Natural killer cell (primary cell): ENCODE results near the gene NUS1. TPM values are rescaled to one million over a fixed set of nuclear protein-coding genes. Genes with fewer than 3 reads are reported as not detected.
"Not testable (repeated sequence)": the region's sequence is repeated elsewhere in the genome, so short reads cannot be mapped to it uniquely, and the experiment has no call there.

Source experiments
- ATAC-seq, 3 donors: fragments of 150-1000 bp in 2 of 3; fragments of 200-7000 bp in 1 of 3; cut with Tn5 transposase; 1 replicate in 1 of 3; 2 replicates in 2 of 3; pipeline ENCODE4 v1.10.0; 2021; ENCODE audit warnings: mild to moderate bottlenecking in 2 of 3, moderate library complexity in 2 of 3
- DNase-seq, 2 donors: peaks; one replicate each; pipeline versions ENCODE4 v3.0.0 to v3.0.0-alpha.2; 2013 to 2021; ENCODE audit warnings: mixed read lengths in 1 of 2
- H3K27ac ChIP-seq: one replicate; pipeline ENCODE4 v1.5.1; 2013; ENCODE audit warnings: mild to moderate bottlenecking, low read length
- H3K27me3 ChIP-seq: one replicate; pipeline ENCODE4 v1.6.1; 2013; ENCODE audit warnings: low read length; ENCODE audit not compliant: control insufficient read depth, insufficient read depth
- H3K36me3 ChIP-seq: one replicate; pipeline ENCODE4 v1.6.1; 2013; ENCODE audit warnings: low read length; ENCODE audit not compliant: control insufficient read depth, insufficient read depth
- H3K4me1 ChIP-seq: one replicate; pipeline ENCODE4 v1.6.1; 2013; ENCODE audit warnings: low read length; ENCODE audit not compliant: control insufficient read depth, insufficient read depth
- H3K4me3 ChIP-seq: one replicate; pipeline ENCODE4 v1.5.1; 2013; ENCODE audit warnings: low read length
- H3K9me3 ChIP-seq: one replicate; pipeline ENCODE4 v1.6.1; 2013; ENCODE audit warnings: low read length; ENCODE audit not compliant: control insufficient read depth, insufficient read depth
- H3K27ac Mint-ChIP-seq, 2 donors: one replicate each; pipeline ENCODE4 v1.8.0; 2022; ENCODE audit warnings: mild to moderate bottlenecking in 2 of 2, mixed read lengths in 2 of 2, moderate library complexity in 1 of 2
- H3K27me3 Mint-ChIP-seq, 2 donors: one replicate each; pipeline ENCODE4 v1.8.0; 2022; ENCODE audit warnings: low read depth in 2 of 2, mixed read lengths in 2 of 2
- H3K36me3 Mint-ChIP-seq: one replicate; pipeline ENCODE4 v1.8.0; 2022; ENCODE audit warnings: mixed read lengths
- H3K4me1 Mint-ChIP-seq, 2 donors: one replicate each; pipeline ENCODE4 v1.8.0; 2022; ENCODE audit warnings: mixed read lengths in 2 of 2
- H3K4me3 Mint-ChIP-seq: one replicate; pipeline ENCODE4 v1.8.0; 2022; ENCODE audit warnings: mild to moderate bottlenecking, moderate library complexity, mixed read lengths
- H3K9me3 Mint-ChIP-seq, 2 donors: one replicate each; pipeline ENCODE4 v1.8.0; 2022; ENCODE audit warnings: mixed read lengths in 2 of 2
- CTCF ChIP-seq: fragments of 200-600 bp; IDR thresholded peaks from one replicate; pipeline ENCODE4 v1.8.0; 2022; ENCODE audit warnings: antibody characterized with exemption
- WGBS: methylation state at CpG from one replicate; pipeline ENCODE4 v1.1.7; 2013; ENCODE audit warnings: missing lambda C conversion rate; ENCODE audit not compliant: insufficient coverage; 5-methylcytosine and 5-hydroxymethylcytosine counted together
- intact Hi-C: fragments of 100-400 bp; cut with micrococcal nuclease; formaldehyde crosslinking; loops from one replicate; pipeline ENCODE4 v1.14.2; 2022
- total RNA-seq, 4 donors: library from RNA; stranded (reverse); fragments of 120-200 nt in 1 of 4; gene quantifications; one replicate each; pipeline versions ENCODE4 v1.2.3 to v1.2.4, GENCODE V29; 2013 to 2022

Gene NUS1
- total RNA-seq, 3 donors from 2014 or later (not counting 1 experiment from before 2014, with no cell fraction given): 16.9 to 25.9 (median 23.4) TPM

GRCh38 chr6:117740605-117741004, 65.3 kb downstream of the NUS1 start:
- WGBS: 53% methylated on average over 2 of the region's 2 CpGs
- H3K4me1 Mint-ChIP-seq: no peaks in the 10 kb centered on the region
- H3K27me3 ChIP-seq: no peaks in the 10 kb centered on the region
- peaks cover 8% of the 10 kb centered on the region for H3K9me3 ChIP-seq
- intact Hi-C loops: no loop called here
- DNase-seq: no peak
- no peak overlapping the region for H3K27ac ChIP-seq
- H3K36me3 ChIP-seq: no peaks in the 10 kb centered on the region
- no peak overlapping the region for H3K4me3 Mint-ChIP-seq
- no peak overlapping the region for H3K27ac Mint-ChIP-seq
- peaks cover 0 to 9% of the 10 kb centered on the region in 2 donors for H3K27me3 Mint-ChIP-seq
- TF ChIP-seq CTCF: no peak
- peaks cover 9% of the 10 kb centered on the region for H3K36me3 Mint-ChIP-seq
- no peaks in the 10 kb centered on the region for H3K4me1 ChIP-seq
- no peak overlapping the region for H3K4me3 ChIP-seq
- no peak for ATAC-seq
- peaks cover 9 to 10% of the 10 kb centered on the region in 2 donors for H3K9me3 Mint-ChIP-seq

GRCh38 chr6:117750675-117751074, 75.4 kb downstream of the NUS1 start:
- H3K36me3 ChIP-seq, H3K4me3 Mint-ChIP-seq, H3K9me3 Mint-ChIP-seq, H3K27ac Mint-ChIP-seq, H3K27ac ChIP-seq, ATAC-seq, H3K36me3 Mint-ChIP-seq, H3K4me3 ChIP-seq, H3K27me3 Mint-ChIP-seq, H3K4me1 Mint-ChIP-seq, H3K9me3 ChIP-seq, DNase-seq, H3K27me3 ChIP-seq, H3K4me1 ChIP-seq, intact Hi-C loops: not testable (repeated sequence)
- 96% methylated on average over 25 of the region's 25 CpGs for WGBS

Other genes with a start within 250 kb of the NUS1 start
- gene ROS1, start 249.5 kb upstream of the NUS1 start, total RNA-seq: not detected
- gene DCBLD1, start 192.8 kb upstream of the NUS1 start, total RNA-seq: 10 to 100 TPM in 2 of 3 donors, 1 to 10 TPM in 1; 8.4 to 16.1 (median 13.0) TPM
- gene GOPC, start 73.0 kb upstream of the NUS1 start, total RNA-seq: 10 to 100 TPM; 17.5 to 27.7 (median 20.4) TPM
- not detected for gene SLC35F1, start 231.8 kb downstream of the NUS1 start, total RNA-seq